HFF-Myc (cell line): Measurements from ENCODE around the gene GPN3.
"Not testable (repeated sequence)": the region's sequence is repeated elsewhere in the genome, so short reads cannot be mapped to it uniquely, and the experiment has no call there.

Experiments
- DNase-seq: peaks from one replicate; pipeline ENCODE4 v3.0.0-alpha.2; 2011; ENCODE audit warnings: low read depth; ENCODE audit errors: extremely low read depth
- H3K4me3 ChIP-seq: replicated peaks from 2 replicates; pipeline ENCODE4 v1.5.1; 2011; ENCODE audit warnings: low read depth, mild to moderate bottlenecking, control low read depth, low read length
- TF ChIP-seq, protein P1 (sequence below): IDR thresholded peaks from 2 replicates; pipeline ENCODE4 v1.5.1; 2012; ENCODE audit warnings: mild to moderate bottlenecking, low read depth, low read length, control low read depth; ENCODE audit errors: missing control alignments

Gene GPN3

DNA sequence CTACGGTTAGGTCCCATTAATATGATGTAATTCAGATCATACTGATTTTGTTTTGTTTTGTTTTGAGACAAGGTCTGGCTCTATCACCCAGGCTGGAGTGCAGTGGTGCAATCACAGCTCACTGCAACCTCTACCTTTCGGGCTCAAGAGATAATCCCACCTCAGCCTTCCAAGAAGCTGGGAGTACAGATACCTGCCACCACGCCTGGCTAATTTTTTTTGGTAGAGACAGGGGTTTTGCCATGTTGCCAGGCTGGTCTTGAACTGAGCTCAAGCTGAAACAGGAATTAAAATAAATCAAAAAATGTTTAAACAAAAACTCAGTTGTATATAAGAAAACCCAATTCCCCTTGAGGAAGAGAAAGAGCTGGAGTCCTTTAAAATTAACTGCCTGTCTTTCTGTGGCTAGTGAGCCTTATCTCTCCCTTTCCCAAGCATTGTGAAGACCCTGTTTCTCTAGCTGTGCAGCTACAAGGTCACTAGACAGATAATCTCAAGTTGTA lies 46.8 kb downstream of the GPN3 start:
- no peak for DNase-seq
- no peak overlapping the region for H3K4me3 ChIP-seq
- TF ChIP-seq, protein P1, sequence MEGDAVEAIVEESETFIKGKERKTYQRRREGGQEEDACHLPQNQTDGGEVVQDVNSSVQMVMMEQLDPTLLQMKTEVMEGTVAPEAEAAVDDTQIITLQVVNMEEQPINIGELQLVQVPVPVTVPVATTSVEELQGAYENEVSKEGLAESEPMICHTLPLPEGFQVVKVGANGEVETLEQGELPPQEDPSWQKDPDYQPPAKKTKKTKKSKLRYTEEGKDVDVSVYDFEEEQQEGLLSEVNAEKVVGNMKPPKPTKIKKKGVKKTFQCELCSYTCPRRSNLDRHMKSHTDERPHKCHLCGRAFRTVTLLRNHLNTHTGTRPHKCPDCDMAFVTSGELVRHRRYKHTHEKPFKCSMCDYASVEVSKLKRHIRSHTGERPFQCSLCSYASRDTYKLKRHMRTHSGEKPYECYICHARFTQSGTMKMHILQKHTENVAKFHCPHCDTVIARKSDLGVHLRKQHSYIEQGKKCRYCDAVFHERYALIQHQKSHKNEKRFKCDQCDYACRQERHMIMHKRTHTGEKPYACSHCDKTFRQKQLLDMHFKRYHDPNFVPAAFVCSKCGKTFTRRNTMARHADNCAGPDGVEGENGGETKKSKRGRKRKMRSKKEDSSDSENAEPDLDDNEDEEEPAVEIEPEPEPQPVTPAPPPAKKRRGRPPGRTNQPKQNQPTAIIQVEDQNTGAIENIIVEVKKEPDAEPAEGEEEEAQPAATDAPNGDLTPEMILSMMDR: no peak

DNA sequence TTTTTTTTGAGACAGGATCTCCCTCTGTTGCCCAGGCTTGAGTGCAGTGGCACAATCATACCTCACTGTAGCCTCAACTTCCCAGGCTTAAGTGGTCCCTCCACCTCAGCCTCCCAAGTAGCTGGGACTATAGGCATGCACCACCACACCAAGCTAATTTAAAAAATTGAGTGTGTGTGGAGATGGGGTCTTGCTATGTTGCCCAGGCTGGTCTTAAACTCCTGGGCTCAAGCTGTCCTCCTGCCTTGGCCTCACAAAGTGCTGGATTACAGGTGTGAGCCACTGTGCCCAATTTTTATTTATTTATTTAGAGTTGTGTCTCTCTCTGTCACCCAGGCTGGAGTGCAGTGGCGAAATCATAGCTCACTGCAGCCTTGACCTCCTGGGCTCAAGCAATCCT lies 47.4 kb downstream of the GPN3 start:
- DNase-seq: not testable (repeated sequence)

DNA sequence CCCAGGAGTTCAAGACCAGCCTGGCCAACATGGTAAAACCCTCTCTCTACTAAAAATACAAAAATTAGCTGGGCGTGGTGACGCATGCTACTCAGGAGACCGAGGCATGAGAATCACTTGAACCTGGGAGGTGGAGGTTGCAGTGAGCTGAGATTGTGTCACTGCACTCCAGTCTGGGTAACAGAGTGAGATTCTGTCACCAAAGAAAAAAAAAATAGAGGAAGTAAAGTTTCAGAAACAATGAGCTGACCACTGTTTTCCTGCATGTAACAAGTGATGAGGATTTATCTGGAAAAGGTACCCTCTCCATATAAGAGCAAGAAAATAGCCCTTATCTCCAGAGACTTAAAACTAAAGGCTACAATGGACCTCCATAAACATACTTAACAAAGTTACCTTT lies 50.9 kb downstream of the GPN3 start:
- DNase-seq, H3K4me3 ChIP-seq: not testable (repeated sequence)

More for the DNA sequence above, 47.4 kb downstream of the GPN3 start:
- not testable (repeated sequence) for H3K4me3 ChIP-seq

DNA sequence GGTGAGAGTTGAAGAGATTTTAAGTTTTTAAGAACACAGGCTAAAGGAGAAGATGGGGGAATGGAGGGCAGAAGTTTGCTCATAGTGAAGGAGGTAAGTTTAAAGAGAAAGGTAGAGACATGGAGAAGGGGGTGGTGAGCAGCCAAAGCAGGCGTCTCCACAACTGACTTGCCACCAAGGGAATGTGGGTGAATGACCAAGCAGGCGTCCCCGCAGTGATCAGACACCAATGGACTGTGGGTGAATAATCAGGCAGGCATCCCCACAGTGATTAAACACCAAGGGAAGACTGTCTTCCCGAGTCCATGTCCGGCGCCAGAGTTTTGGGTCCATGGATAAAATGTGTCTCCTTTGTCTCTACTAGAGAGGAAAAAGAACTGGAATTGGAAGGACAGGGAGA lies 58.0 kb downstream of the GPN3 start:
- not testable (repeated sequence) for DNase-seq, H3K4me3 ChIP-seq

DNA sequence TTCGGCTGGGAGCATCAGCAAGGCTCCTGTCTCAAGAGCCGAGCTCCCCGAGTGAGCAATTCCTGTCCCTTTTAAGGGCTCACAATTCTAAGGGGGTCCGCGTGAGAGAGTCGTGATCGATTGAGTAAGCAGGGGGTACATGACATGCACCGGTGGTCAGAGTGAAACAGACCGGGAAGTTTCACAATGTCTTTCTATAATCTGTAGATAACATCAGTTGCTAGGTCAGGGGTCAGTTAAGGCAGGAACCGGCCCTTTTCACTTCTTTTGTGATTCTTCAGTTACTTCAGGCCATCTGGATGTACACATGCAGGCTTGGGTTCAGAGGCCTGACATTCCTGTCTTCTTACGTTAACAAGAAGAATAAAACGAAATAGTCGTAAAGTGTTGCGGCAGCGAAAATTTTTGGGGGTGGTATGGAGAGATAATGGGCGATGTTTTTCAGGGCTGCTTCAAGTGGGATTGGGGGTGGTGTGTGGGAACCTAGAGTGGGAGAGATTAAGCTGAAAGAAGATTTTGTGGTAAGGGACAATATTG lies 62.9 kb downstream of the GPN3 start:
- DNase-seq, H3K4me3 ChIP-seq: not testable (repeated sequence)

DNA sequence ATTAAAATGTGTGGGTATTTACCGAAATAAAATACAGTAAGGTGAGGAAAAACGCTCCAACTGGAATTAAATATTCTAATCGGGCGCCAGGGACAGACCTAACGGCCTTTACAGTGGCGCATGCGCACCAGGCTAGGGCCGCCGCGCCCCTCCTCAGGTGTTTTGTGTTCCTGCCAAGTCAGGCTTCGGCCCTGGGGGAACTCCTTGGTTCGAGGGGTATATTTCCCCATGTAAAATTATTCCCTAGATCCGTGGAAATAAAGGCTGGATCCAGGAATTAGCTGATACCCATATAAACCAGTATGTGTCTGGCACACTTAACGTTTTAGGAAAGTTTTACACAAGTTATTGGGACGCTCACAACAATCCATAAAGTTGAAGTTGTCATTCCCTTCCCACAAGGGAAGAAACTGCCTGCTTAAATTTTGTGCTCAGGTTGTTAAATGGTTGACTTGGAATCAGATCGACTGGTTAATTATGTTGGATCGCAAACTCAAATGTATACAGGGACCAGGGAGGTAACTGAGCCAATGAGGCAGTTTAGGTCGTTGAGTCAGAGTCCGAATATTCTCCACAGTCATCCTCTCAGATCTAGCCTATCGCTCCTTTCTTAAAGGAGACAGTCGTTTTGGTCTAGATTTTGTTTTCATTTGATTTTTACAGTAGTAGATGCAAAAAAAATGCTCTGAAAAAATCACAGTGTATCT lies 63.9 kb downstream of the GPN3 start:
- TF ChIP-seq, protein P1: no peak
- H3K4me3 ChIP-seq: peak overlapping the region; percentile 99
- peak; percentile 24 for DNase-seq

DNA sequence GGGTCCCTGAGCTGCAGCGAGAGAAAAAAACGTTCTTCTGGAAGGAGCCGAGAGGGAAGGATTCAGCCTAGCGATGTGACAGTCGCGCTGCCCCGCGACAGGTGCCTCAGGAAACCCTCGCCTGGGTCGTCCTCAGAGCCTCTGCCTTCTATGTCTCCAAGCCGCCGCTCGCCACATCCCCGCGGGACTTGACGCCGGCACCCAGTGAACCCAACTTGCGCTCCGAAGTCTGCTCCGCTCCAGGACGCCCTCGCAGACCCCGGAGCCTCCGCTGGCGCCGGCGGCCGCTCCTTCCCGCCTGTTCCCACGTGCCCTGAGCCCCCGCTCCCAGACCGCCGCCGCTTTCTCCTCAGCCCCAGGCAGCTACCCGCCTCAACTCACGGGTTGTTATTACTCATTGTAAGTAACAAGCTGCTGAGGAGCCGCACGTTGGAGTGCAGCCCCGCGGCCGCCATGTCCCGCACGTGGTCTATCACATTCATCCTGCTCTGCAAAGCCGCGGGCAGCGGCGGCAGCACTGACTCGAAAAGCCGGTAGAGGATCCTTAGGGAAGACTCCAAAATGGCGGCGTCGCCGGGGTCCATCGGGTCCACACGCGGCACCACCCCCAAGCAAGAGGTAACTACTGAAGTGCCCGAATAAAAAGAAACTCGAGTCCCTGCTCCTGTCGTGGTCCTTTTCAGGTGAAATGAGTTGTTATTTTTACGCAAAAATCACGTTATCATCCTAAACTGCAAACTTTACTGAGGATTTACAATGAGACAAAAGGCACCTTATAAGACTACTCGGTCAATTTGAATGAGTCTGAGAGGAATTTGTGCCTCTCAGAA lies 64.7 kb downstream of the GPN3 start, which contains the start of gene ANAPC7:
Gene ANAPC7 (minus strand): TSS at position 563 of the 830 bp plus-strand sequence. CDS start 81 bp downstream, at position 482.
- peak within 1 kb of the TSS; percentile 99 for H3K4me3 ChIP-seq
- TF ChIP-seq, protein P1: no peak
- DNase-seq: peak; percentile 71
